Large intestine (tissue), 12 donors: Measurements from ENCODE around the gene GSTO2. TPM values are rescaled to one million over a fixed set of nuclear protein-coding genes. Genes with fewer than 3 reads are reported as not detected.

ENCODE experiments used
- DNase-seq, 2 donors: peaks; one replicate each; pipeline versions ENCODE4 v3.0.0 to v3.0.0-alpha.2; 2013
- H3K27ac ChIP-seq: one replicate; pipeline ENCODE4 v1.5.1; 2013; ENCODE audit warnings: low read length
- H3K27me3 ChIP-seq: 2 replicates; pipeline ENCODE4 v1.6.1; 2013; ENCODE audit warnings: low read length; ENCODE audit not compliant: control insufficient read depth, insufficient read depth
- H3K36me3 ChIP-seq: 2 replicates; pipeline ENCODE4 v1.6.1; 2013; ENCODE audit warnings: low read length; ENCODE audit not compliant: control insufficient read depth, insufficient read depth
- H3K4me1 ChIP-seq: one replicate; pipeline ENCODE4 v1.6.1; 2013; ENCODE audit warnings: low read length; ENCODE audit not compliant: control insufficient read depth, insufficient read depth
- H3K4me3 ChIP-seq: one replicate; pipeline ENCODE4 v1.5.1; 2013; ENCODE audit warnings: low read length
- H3K9me3 ChIP-seq: one replicate; pipeline ENCODE4 v1.6.1; 2013; ENCODE audit warnings: mild to moderate bottlenecking, low read depth, low read length, moderate library complexity; ENCODE audit not compliant: control insufficient read depth
- WGBS: methylation state at CpG from one replicate; pipeline ENCODE4 v1.1.5; 2013; ENCODE audit warnings: low lambda C conversion rate; ENCODE audit not compliant: insufficient coverage; 5-methylcytosine and 5-hydroxymethylcytosine counted together
- long read RNA-seq, 11 donors: transcript quantifications; one replicate each; lab custom pipeline, GENCODE V29; 2026
- polyA plus RNA-seq: library from polyadenylated mRNA; unstranded; fragments of 120-200 nt; gene quantifications from one replicate; pipeline ENCODE4 v1.2.1, GENCODE V29; 2013

The GSTO2 gene
- 35.7 TPM for polyA plus RNA-seq
- long read RNA-seq, donor 1, full-length matches to known transcripts: 3 of 8 reads
- long read RNA-seq, donor 1, partial matches to known transcripts: 5 of 8 reads
- long read RNA-seq, donor 1, other reads (novel, unspliced or antisense): 0 of 8 reads
- long read RNA-seq, donor 2, full-length matches to known transcripts: 6 of 11 reads
- long read RNA-seq, donor 2, partial matches to known transcripts: 5 of 11 reads
- long read RNA-seq, donor 2, other reads (novel, unspliced or antisense): 0 of 11 reads
- long read RNA-seq, donor 3: 0 reads
- long read RNA-seq, donor 4, full-length matches to known transcripts: 2 of 2 reads
- long read RNA-seq, donor 4, partial matches to known transcripts: 0 of 2 reads
- long read RNA-seq, donor 4, other reads (novel, unspliced or antisense): 0 of 2 reads
- long read RNA-seq, donor 5, full-length matches to known transcripts: 3 of 3 reads
- long read RNA-seq, donor 5, partial matches to known transcripts: 0 of 3 reads
- long read RNA-seq, donor 5, other reads (novel, unspliced or antisense): 0 of 3 reads
- long read RNA-seq, donor 6, full-length matches to known transcripts: 11 of 17 reads
- long read RNA-seq, donor 6, partial matches to known transcripts: 6 of 17 reads
- long read RNA-seq, donor 6, other reads (novel, unspliced or antisense): 0 of 17 reads
- long read RNA-seq, donor 7, full-length matches to known transcripts: 1 of 1 reads
- long read RNA-seq, donor 7, partial matches to known transcripts: 0 of 1 reads
- long read RNA-seq, donor 7, other reads (novel, unspliced or antisense): 0 of 1 reads
- long read RNA-seq, donor 8, full-length matches to known transcripts: 10 of 22 reads
- long read RNA-seq, donor 8, partial matches to known transcripts: 12 of 22 reads
- long read RNA-seq, donor 8, other reads (novel, unspliced or antisense): 0 of 22 reads
- long read RNA-seq, donor 9, full-length matches to known transcripts: 10 of 16 reads
- long read RNA-seq, donor 9, partial matches to known transcripts: 6 of 16 reads
- long read RNA-seq, donor 9, other reads (novel, unspliced or antisense): 0 of 16 reads
- long read RNA-seq, donor 10, full-length matches to known transcripts: 11 of 11 reads
- long read RNA-seq, donor 10, partial matches to known transcripts: 0 of 11 reads
- long read RNA-seq, donor 10, other reads (novel, unspliced or antisense): 0 of 11 reads
- long read RNA-seq, donor 11, full-length matches to known transcripts: 6 of 6 reads
- long read RNA-seq, donor 11, partial matches to known transcripts: 0 of 6 reads
- long read RNA-seq, donor 11, other reads (novel, unspliced or antisense): 0 of 6 reads

- peak within 1 kb of the TSS; percentile 70 for H3K4me3 ChIP-seq
- no peaks in the 10 kb centered on the region for H3K27me3 ChIP-seq
- 60% methylated on average over 1 of the region's 59 CpGs for WGBS
- peaks cover 20% of the 10 kb centered on the region for H3K36me3 ChIP-seq
- DNase-seq: peak; percentile 98 to 99
- H3K9me3 ChIP-seq: no peaks in the 10 kb centered on the region
- H3K27ac ChIP-seq: peak within 1 kb of the TSS; percentile 65
- peaks cover 7% of the 10 kb centered on the region for H3K4me1 ChIP-seq
These were observed at the start of gene GSTO2 for GRCh38 chr10:104268713-104269645. TSS of gene GSTO2 (plus strand) at chr10:104269184. CDS start at chr10:104274916, 5,732 bp downstream.

GRCh38 chr10:104220522-104220921 is 48.5 kb upstream of the GSTO2 start:
- peak overlapping the region; percentile 88 for H3K27ac ChIP-seq
- no peak overlapping the region for H3K4me3 ChIP-seq
- WGBS: no CpG with 5 or more reads among the region's 2 CpGs
- peaks cover 8% of the 10 kb centered on the region for H3K4me1 ChIP-seq
- peak; percentile 82 to 94 for DNase-seq
- no peaks in the 10 kb centered on the region for H3K36me3 ChIP-seq
- no peaks in the 10 kb centered on the region for H3K9me3 ChIP-seq
- no peaks in the 10 kb centered on the region for H3K27me3 ChIP-seq

DNA sequence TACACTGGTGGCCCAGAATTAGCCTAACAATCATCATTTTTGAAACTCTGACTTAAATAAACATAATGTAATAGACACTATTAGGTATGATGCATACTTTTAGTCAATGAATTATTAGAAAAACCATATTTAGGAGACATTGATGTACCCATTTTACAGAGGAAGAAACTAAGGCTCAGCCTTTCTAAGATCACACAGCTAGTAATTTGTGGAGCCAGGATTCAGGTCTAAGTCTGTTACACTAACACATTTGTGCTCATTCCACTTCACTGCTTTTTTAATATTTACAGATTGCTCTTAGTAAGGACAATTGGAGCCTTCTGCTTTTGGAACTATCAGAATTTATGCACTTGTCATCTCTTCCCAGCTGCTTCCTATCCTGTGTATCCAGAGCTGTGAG is 45.7 kb upstream of the GSTO2 start:
- H3K4me3 ChIP-seq: no peak overlapping the region
- H3K4me1 ChIP-seq: peaks cover 8% of the 10 kb centered on the region
- DNase-seq: no peak

DNA sequence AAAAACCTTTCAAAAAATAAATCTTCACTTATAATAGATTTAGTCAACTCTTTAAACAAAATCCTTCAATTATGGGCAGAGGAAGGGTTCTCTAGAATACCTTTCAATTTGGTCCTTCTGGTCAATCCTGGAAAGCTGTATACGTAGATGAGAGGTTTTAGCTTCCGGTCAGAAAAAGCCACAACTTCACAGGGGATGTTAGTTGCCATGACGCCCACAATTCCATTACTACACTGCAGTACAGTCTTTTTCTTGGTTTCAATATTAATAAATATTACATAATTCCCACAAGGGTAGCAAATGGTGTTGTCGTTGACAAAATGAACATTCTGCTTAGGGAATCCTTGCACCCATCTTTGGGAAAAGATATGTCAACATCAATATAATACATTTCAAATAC is 38.5 kb upstream of the GSTO2 start:
- Histone ChIP-seq H3K27ac (no peak overlapping the region), H3K4me1 (no peaks in the 10 kb centered on the region), H3K36me3 (no peaks in the 10 kb centered on the region), H3K4me3 (no peak overlapping the region), H3K27me3 (no peaks in the 10 kb centered on the region), H3K9me3 (peaks cover 2% of the 10 kb centered on the region)
- DNase-seq: no peak
- 100% methylated on average over 3 of the region's 4 CpGs for WGBS

More for the DNA sequence above, 45.7 kb upstream of the GSTO2 start:
- Histone ChIP-seq H3K36me3 (no peaks in the 10 kb centered on the region), H3K27ac (no peak overlapping the region), H3K27me3 (no peaks in the 10 kb centered on the region), H3K9me3 (no peaks in the 10 kb centered on the region)

GRCh38 chr10:104231784-104232612 is 37.0 kb upstream of the GSTO2 start, which contains the start of gene CFAP43:
TSS of gene CFAP43 (minus strand) at chr10:104232364. CDS start at chr10:104232246, 118 bp downstream.
- Histone ChIP-seq H3K36me3 (no peaks in the 10 kb centered on the region), H3K4me1 (no peaks in the 10 kb centered on the region), H3K4me3 (peak within 1 kb of the TSS; percentile 91), H3K27ac (peak within 1 kb of the TSS; percentile 82), H3K27me3 (no peaks in the 10 kb centered on the region), H3K9me3 (peaks cover 2% of the 10 kb centered on the region)
- DNase-seq: peak; percentile 98 to 99
- 0% methylated on average over 2 of the region's 60 CpGs for WGBS

DNA sequence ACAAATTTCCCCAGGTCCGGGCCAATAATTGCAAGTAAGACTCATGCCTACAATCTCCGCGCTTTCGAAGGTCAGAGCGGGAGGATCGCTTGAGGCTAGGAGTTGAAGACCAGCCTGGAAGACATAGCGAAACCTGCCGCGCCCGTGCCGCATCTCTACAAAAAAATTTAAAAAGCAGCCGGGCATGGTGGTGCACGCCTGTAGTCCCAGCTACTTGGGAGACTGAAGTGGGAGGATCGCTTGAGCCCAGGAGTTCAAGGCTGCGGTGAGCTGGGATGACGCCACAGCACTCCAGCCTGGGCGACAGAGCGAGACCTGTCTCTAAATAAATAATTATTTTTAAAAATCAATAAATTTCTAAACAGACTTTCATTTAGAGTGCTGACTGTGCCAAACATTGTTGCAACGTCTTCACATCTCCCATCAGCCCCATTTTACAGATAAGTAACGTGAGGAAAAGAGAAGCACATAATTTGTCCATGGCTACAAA is 36.3 kb upstream of the GSTO2 start:
- Histone ChIP-seq H3K36me3 (no peaks in the 10 kb centered on the region), H3K4me1 (no peaks in the 10 kb centered on the region), H3K27me3 (no peaks in the 10 kb centered on the region), H3K4me3 (peak overlapping the region; percentile 91), H3K27ac (peak overlapping the region; percentile 43), H3K9me3 (peaks cover 2% of the 10 kb centered on the region)
- DNase-seq: no peak
- WGBS: no CpG with 5 or more reads among the region's 20 CpGs

DNA sequence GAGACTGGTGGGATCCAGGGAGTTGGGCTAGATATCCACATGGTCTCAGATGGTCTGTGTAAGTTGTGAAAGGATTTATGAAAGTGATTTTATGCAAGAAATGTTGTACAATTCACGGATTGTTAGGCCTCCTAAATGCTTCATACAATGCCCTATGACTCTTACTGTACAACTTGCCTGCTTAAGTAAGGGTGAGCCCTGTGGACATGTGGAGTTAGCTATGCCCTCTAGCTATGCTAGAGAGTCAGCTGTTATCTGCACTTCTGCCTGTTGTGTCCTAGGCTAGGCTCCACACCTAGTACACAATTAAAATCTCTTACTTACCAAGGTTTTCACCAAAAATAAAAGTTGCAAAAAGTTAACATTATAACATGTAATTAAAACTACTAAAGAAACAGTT is 35.2 kb upstream of the GSTO2 start:
- DNase-seq: no peak
- Histone ChIP-seq H3K4me1 (no peaks in the 10 kb centered on the region), H3K4me3 (no peak overlapping the region), H3K36me3 (no peaks in the 10 kb centered on the region), H3K27ac (no peak overlapping the region), H3K27me3 (no peaks in the 10 kb centered on the region), H3K9me3 (peaks cover 2% of the 10 kb centered on the region)
- no CpG with 5 or more reads among the region's 1 CpG for WGBS

GRCh38 chr10:104234934-104235333 is 34.0 kb upstream of the GSTO2 start:
- no peak overlapping the region for H3K27ac ChIP-seq
- WGBS: 80% methylated on average over 1 of the region's 1 CpG
- no peak overlapping the region for H3K4me3 ChIP-seq

More at GRCh38 chr10:104234934-104235333, 34.0 kb upstream of the GSTO2 start:
- Histone ChIP-seq H3K36me3 (no peaks in the 10 kb centered on the region), H3K27me3 (no peaks in the 10 kb centered on the region), H3K9me3 (peaks cover 2% of the 10 kb centered on the region), H3K4me1 (no peaks in the 10 kb centered on the region)
- no peak for DNase-seq
